Naive thymus-derived CD4-positive, alpha-beta T cell (primary cell): ENCODE measurements around the gene APPL2. TPM values are rescaled to one million over a fixed set of nuclear protein-coding genes. Genes with fewer than 3 reads are reported as not detected.

Experiments used
- ATAC-seq: fragments of 150-1000 bp; cut with Tn5 transposase; 2 replicates; pipeline ENCODE4 v1.10.0; 2021; ENCODE audit warnings: mild to moderate bottlenecking, moderate library complexity
- CTCF ChIA-PET: fragments of 350-600 bp; sonication (Branson Sonifier 250); formaldehyde crosslinking; loops from one replicate; lab custom pipeline; 2021; ENCODE audit warnings: antibody characterized with exemption; lab: Charles Lee
- POLR2A ChIA-PET: fragments of 350-600 bp; sonication (Branson Sonifier 250); formaldehyde crosslinking; loops from one replicate; lab custom pipeline; 2021; ENCODE audit warnings: antibody characterized with exemption, inconsistent platforms; lab: Charles Lee
- DNase-seq, 9 donors: peaks; one replicate each; pipeline versions ENCODE4 v3.0.0 to v3.0.0-alpha.2; 2020 to 2022; ENCODE audit warnings: mixed read lengths in 1 of 9
- H3K27ac ChIP-seq: one replicate; pipeline ENCODE4 v1.7.0; 2013; ENCODE audit warnings: mild to moderate bottlenecking, low read depth, low read length, moderate library complexity
- H3K27me3 ChIP-seq, 2 donors: one replicate each; pipeline ENCODE4 v1.7.0; 2013; ENCODE audit warnings: low read length in 2 of 2, mild to moderate bottlenecking in 2 of 2, moderate library complexity in 2 of 2; ENCODE audit not compliant: control insufficient read depth in 2 of 2, insufficient read depth in 2 of 2
- H3K36me3 ChIP-seq, 3 experiments: 1 replicate in 2 of 3; 2 replicates in 1 of 3; pipeline ENCODE4 v1.7.0; 2013; ENCODE audit warnings: low read length in 3 of 3, mild to moderate bottlenecking in 3 of 3, moderate library complexity in 1 of 3; ENCODE audit not compliant: insufficient read depth in 3 of 3, control insufficient read depth in 2 of 3
- H3K4me1 ChIP-seq, 2 donors: one replicate each; pipeline ENCODE4 v1.7.0; 2013; ENCODE audit warnings: low read length in 2 of 2, mild to moderate bottlenecking in 2 of 2, moderate library complexity in 1 of 2; ENCODE audit not compliant: control insufficient read depth in 2 of 2, insufficient read depth in 2 of 2
- H3K4me3 ChIP-seq: 2 replicates; pipeline ENCODE4 v1.7.0; 2013; ENCODE audit warnings: mild to moderate bottlenecking, low read length
- H3K9me3 ChIP-seq, 3 experiments: 1 replicate in 2 of 3; 2 replicates in 1 of 3; pipeline ENCODE4 v1.7.0; 2013; ENCODE audit warnings: low read length in 3 of 3; ENCODE audit not compliant: control insufficient read depth in 2 of 3
- H3K27ac Mint-ChIP-seq, 9 donors: one replicate each; pipeline ENCODE4 v1.8.0; 2020 to 2022; ENCODE audit warnings: mixed read lengths in 9 of 9, mild to moderate bottlenecking in 8 of 9, moderate library complexity in 5 of 9, inconsistent platforms in 2 of 9
- H3K27me3 Mint-ChIP-seq, 5 donors: one replicate each; pipeline ENCODE4 v1.8.0; 2021 to 2022; ENCODE audit warnings: mixed read lengths in 5 of 5, mild to moderate bottlenecking in 1 of 5
- H3K36me3 Mint-ChIP-seq, 5 donors: one replicate each; pipeline ENCODE4 v1.8.0; 2020 to 2022; ENCODE audit warnings: mixed read lengths in 5 of 5, mild to moderate bottlenecking in 3 of 5, inconsistent platforms in 1 of 5
- H3K4me1 Mint-ChIP-seq, 7 donors: one replicate each; pipeline ENCODE4 v1.8.0; 2020 to 2022; ENCODE audit warnings: mixed read lengths in 7 of 7, mild to moderate bottlenecking in 3 of 7, inconsistent platforms in 1 of 7
- H3K4me3 Mint-ChIP-seq, 10 donors: one replicate each; pipeline ENCODE4 v1.8.0; 2020 to 2022; ENCODE audit warnings: mild to moderate bottlenecking in 10 of 10, mixed read lengths in 10 of 10, moderate library complexity in 6 of 10, inconsistent platforms in 2 of 10
- H3K9me3 Mint-ChIP-seq, 11 donors: one replicate each; pipeline ENCODE4 v1.8.0; 2020 to 2022; ENCODE audit warnings: mixed read lengths in 11 of 11, mild to moderate bottlenecking in 4 of 11, inconsistent platforms in 1 of 11, moderate library complexity in 1 of 11
- intact Hi-C, 2 donors: fragments of 100-400 bp; cut with micrococcal nuclease; formaldehyde crosslinking; loops; one replicate each; pipeline ENCODE4 v1.15.1; 2023
- polyA plus RNA-seq, 2 donors: library from polyadenylated mRNA; unstranded; fragments of 300-500 nt; fragmentation: Illumina TruSeq; gene quantifications; one replicate each; pipeline ENCODE4 v1.2.3, GENCODE V29; 2021
- total RNA-seq, 6 experiments: library from RNA in 5 of 6; stranded (reverse) in 5 of 6; gene quantifications; 1 replicate in 5 of 6; 2 replicates in 1 of 6; pipeline ENCODE4 v1.2.3 and lab custom pipeline; 2021 to 2026

Gene APPL2
- total and polyA plus RNA-seq, 7 experiments from 2014 or later: 10.1 to 74.5 (median 39.8) TPM

DNA sequence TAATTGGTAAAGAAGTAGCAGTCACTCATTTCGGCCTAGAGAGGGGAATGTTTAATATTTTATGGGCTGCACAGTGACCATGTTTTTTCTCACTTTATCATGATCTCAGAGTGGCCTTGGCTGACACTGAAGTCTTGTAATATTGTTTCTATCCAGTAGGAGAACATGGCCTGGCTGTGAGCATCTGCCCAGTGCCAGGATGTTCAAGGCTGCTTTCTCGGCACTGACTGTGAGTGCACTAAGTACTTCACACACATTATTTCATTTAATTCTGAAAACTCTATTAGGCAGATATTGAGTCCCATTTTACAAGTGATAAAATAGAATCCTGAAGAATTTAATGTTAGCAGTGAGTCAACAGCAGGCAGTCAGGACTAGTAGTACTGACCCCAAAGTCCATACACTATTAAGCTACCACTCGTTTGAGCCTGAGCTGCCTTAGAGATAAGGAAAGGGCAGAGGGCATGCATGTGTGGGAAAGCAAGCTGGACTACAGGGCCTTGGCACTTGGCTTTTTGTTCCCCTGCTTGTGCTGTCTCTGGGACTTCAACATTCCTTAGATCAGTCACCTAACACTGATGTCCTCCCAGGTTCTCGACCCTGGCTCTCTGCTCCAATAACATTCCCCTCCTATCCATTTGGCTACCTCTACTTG is 42.2 kb upstream of the APPL2 start:
- peaks cover 0 to 1% (median 0%) of the 10 kb centered on the region in 5 donors for H3K36me3 Mint-ChIP-seq
- H3K27me3 ChIP-seq: no peaks in the 10 kb centered on the region
- intact Hi-C loops: loop anchor here in 1 of 2 donors (5.0 kb wide), 1 partner anchor 54 kb away; the partner anchor contains the start of gene C12orf75
- no peaks in the 10 kb centered on the region for H3K4me1 ChIP-seq
- ATAC-seq (no peak), DNase-seq (no peak)
- peaks cover 0 to 6% (median 0%) of the 10 kb centered on the region in 7 donors for H3K4me1 Mint-ChIP-seq
- ChIA-PET CTCF (no interaction called here), POLR2A (no interaction called here)
- no peak overlapping the region for H3K27ac Mint-ChIP-seq
- no peaks in the 10 kb centered on the region for H3K36me3 ChIP-seq
- no peak overlapping the region for H3K27ac ChIP-seq
- peaks cover 0 to 3% (median 0%) of the 10 kb centered on the region in 5 donors for H3K27me3 Mint-ChIP-seq
- H3K9me3 ChIP-seq: no peaks in the 10 kb centered on the region
- no peak overlapping the region for H3K4me3 ChIP-seq
- no peak overlapping the region for H3K4me3 Mint-ChIP-seq
- peaks cover 0 to 2% (median 0%) of the 10 kb centered on the region in 11 donors for H3K9me3 Mint-ChIP-seq

DNA sequence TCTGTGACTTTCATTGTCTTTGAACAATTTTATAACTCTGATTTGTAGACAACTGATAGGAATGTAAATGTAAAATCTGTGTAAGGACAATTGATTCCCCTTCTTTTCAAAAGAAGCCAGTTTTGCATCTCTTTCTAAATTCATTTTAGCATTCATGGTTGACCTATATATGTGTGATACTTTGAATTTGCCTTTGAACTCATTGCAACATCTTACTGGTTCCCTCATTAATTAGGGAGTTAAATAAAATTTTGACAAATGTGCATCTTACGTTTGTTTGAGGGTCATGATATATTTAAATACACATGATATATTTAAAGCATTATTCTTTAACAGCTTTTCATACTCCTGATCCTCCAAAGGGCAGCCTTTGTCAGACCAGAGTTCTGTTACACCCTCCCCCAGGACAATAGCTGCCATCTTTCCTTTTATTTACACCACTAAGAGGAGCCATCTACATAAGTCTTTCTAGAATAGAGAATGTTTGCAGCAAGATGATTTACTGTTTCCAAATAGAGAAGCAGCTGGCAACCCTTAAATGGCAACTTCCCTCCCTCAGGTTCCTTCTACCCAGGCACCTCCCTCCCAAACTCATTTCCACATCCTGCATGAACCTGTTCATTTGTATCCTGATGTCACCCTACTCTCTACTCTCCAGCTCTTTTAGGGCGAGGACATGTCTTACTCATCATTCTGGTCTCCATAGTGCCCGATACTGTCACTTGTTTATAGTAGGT is 40.2 kb upstream of the APPL2 start:
- H3K36me3 ChIP-seq: no peaks in the 10 kb centered on the region
- no peaks in the 10 kb centered on the region for H3K9me3 ChIP-seq
- ChIA-PET CTCF (interaction anchor here (0.6 kb wide), 1 partner anchor 106 kb away, joined by 3 read pairs; no protein-coding TSS in a partner anchor), POLR2A (no interaction called here)
- no peaks in the 10 kb centered on the region for H3K4me1 ChIP-seq
- H3K36me3 Mint-ChIP-seq: peaks cover 0 to 1% (median 0%) of the 10 kb centered on the region in 5 donors
- ATAC-seq (peak; percentile 18), DNase-seq (no peak)
- no peak overlapping the region for H3K4me3 Mint-ChIP-seq
- no peaks in the 10 kb centered on the region for H3K27me3 ChIP-seq
- H3K27ac Mint-ChIP-seq: no peak overlapping the region
- H3K9me3 Mint-ChIP-seq: peaks cover 0 to 3% (median 0%) of the 10 kb centered on the region in 11 donors
- intact Hi-C loops: loop anchor here in 1 of 2 donors (5.0 kb wide), 1 partner anchor 56 kb away; the partner anchor contains the start of gene C12orf75
- H3K4me3 ChIP-seq: no peak overlapping the region
- H3K27me3 Mint-ChIP-seq: peaks cover 0 to 8% (median 0%) of the 10 kb centered on the region in 5 donors
- peaks cover 0 to 6% (median 0%) of the 10 kb centered on the region in 7 donors for H3K4me1 Mint-ChIP-seq
- no peak overlapping the region for H3K27ac ChIP-seq

DNA sequence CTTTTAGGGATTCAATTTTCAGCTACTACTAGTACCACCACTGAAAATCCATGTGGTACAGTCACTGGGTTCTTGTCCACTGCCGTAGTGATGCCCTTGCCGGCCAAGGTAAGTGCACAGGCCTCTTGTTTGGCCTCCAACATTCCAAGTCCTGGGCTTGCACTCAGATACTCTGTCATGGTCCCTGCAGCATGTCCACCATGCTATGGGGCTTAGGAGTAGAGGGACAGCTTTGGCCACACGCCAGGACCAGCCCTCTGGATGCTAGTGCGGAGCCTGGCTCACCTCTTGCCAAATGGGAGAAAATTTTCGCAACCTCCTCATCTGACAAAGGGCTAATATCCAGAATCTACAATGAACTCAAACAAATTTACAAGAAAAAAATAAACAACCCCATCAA is 38.6 kb upstream of the APPL2 start:
- Histone ChIP-seq H3K4me1 (no peaks in the 10 kb centered on the region), H3K27me3 (no peaks in the 10 kb centered on the region), H3K36me3 (no peaks in the 10 kb centered on the region), H3K27ac (no peak overlapping the region), H3K4me3 (no peak overlapping the region), H3K9me3 (no peaks in the 10 kb centered on the region)
- Mint-ChIP-seq H3K27ac (no peak overlapping the region), H3K9me3 (peaks cover 0 to 3% (median 0%) of the 10 kb centered on the region in 11 donors), H3K4me1 (peaks cover 0 to 6% (median 0%) of the 10 kb centered on the region in 7 donors), H3K27me3 (peaks cover 0 to 12% (median 0%) of the 10 kb centered on the region in 5 donors), H3K36me3 (peaks cover 0 to 1% (median 0%) of the 10 kb centered on the region in 5 donors), H3K4me3 (no peak overlapping the region)
- intact Hi-C loops: no loop called here
- ChIA-PET CTCF (interaction anchor here (0.6 kb wide), 1 partner anchor 1175 kb away, joined by 4 read pairs; no protein-coding TSS in a partner anchor), POLR2A (no interaction called here)
- DNase-seq: no peak
- no peak for ATAC-seq

DNA sequence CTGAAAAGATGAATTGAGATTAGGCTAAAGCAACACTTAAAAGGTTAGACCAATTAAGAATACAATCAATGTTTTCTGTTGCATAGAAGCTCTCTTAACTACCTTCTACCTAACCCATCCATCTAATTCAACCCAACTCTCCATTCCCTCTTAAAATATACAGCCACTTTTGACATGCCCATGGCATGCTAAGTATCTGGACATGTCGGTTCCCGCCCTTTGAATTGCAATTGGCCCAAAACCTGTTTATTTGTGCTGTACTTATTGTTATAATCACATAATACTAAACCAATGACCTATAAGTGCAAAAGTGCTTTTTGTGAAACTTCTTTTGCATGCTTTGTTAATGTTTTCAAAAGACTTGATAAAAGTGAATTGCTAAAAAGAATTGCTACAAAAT is 37.6 kb upstream of the APPL2 start:
- CTCF ChIA-PET: interaction anchor here (1.0 kb wide), 1 partner anchor 11 kb away, joined by 4 read pairs; no protein-coding TSS in a partner anchor
- ATAC-seq: no peak

DNA sequence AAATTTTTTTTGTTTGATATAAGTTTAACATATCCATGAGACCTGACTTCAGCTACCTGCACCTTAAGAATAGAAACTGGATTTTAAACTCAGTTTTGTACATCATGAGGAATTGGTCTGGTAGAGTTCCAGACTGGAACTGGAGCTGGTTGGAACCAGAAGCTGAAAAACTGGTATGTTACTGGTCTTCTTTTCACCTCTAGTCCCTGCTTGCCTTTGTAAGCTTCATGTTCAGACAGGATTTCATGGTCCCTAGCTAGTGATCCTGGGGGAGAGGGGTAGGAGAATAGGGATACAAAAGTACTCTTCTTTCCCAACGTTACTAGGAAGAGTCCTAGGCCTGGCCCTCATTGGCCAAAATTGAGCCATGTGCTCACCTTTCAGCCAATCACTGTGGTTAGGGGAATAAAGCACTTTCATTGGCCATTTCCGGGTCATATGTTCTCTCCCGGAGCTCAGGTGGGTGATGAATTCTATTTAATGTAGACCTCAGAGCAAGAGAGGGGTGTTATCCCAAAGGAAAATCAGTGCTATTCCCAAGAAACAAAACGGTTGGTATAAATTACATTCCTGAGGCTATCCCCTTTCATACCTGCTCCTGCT is 36.9 kb upstream of the APPL2 start:
- POLR2A ChIA-PET: no interaction called here
- H3K4me3 ChIP-seq: no peak overlapping the region
- no peaks in the 10 kb centered on the region for H3K36me3 ChIP-seq
- peaks cover 0 to 3% (median 0%) of the 10 kb centered on the region in 11 donors for H3K9me3 Mint-ChIP-seq
- H3K27ac Mint-ChIP-seq: no peak overlapping the region
- no peak overlapping the region for H3K4me3 Mint-ChIP-seq
- H3K27me3 ChIP-seq: no peaks in the 10 kb centered on the region
- H3K4me1 ChIP-seq: no peaks in the 10 kb centered on the region
- DNase-seq (no peak), ATAC-seq (no peak)
- intact Hi-C loops: no loop called here
- peaks cover 0 to 6% (median 0%) of the 10 kb centered on the region in 7 donors for H3K4me1 Mint-ChIP-seq
- H3K9me3 ChIP-seq: no peaks in the 10 kb centered on the region
- no peak overlapping the region for H3K27ac ChIP-seq
- CTCF ChIA-PET: interaction anchor here (1.0 kb wide), 1 partner anchor 12 kb away, joined by 4 read pairs; no protein-coding TSS in a partner anchor
- peaks cover 0 to 1% (median 0%) of the 10 kb centered on the region in 5 donors for H3K36me3 Mint-ChIP-seq
- H3K27me3 Mint-ChIP-seq: peaks cover 0 to 20% (median 0%) of the 10 kb centered on the region in 5 donors

More for the DNA sequence above, 37.6 kb upstream of the APPL2 start:
- POLR2A ChIA-PET: no interaction called here
- Mint-ChIP-seq H3K4me1 (peaks cover 0 to 6% (median 0%) of the 10 kb centered on the region in 7 donors), H3K27me3 (peaks cover 0 to 20% (median 0%) of the 10 kb centered on the region in 5 donors), H3K27ac (no peak overlapping the region), H3K36me3 (peaks cover 0 to 1% (median 0%) of the 10 kb centered on the region in 5 donors), H3K4me3 (no peak overlapping the region), H3K9me3 (peaks cover 0 to 3% (median 0%) of the 10 kb centered on the region in 11 donors)
- intact Hi-C loops: no loop called here
- Histone ChIP-seq H3K27me3 (no peaks in the 10 kb centered on the region), H3K27ac (no peak overlapping the region), H3K4me3 (no peak overlapping the region), H3K9me3 (no peaks in the 10 kb centered on the region), H3K36me3 (no peaks in the 10 kb centered on the region), H3K4me1 (no peaks in the 10 kb centered on the region)
- DNase-seq: no peak

DNA sequence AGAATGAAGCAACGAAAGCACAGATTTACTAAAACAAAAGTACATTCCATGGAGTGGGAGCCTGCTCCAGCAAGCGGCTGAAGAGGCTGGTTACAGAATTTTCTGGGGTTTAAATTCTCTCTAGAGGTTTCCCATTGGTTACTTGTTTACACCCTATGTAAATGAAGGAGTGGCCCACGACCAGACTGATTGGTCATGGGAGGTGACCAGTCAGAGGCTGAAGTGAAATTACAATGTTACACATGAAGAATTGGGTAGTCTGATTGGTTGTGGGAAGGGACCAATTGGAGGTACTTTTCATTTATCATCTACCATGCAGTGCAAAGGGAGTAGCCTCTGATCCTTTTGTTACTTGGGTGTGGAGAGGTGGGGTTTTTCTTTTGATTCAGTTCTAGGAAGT is 36.2 kb upstream of the APPL2 start:
- no peaks in the 10 kb centered on the region for H3K4me1 ChIP-seq
- CTCF ChIA-PET: no interaction called here
- H3K4me3 ChIP-seq: no peak overlapping the region
- H3K27me3 Mint-ChIP-seq: peaks cover 0 to 20% (median 0%) of the 10 kb centered on the region in 5 donors
- H3K27ac ChIP-seq: no peak overlapping the region
- H3K9me3 ChIP-seq: no peaks in the 10 kb centered on the region
- peak overlapping the region in 1 of 10 donors; percentile 5 for H3K4me3 Mint-ChIP-seq
- peaks cover 0 to 6% (median 0%) of the 10 kb centered on the region in 7 donors for H3K4me1 Mint-ChIP-seq
- no peak for DNase-seq
- peaks cover 0 to 1% (median 0%) of the 10 kb centered on the region in 5 donors for H3K36me3 Mint-ChIP-seq
- no peaks in the 10 kb centered on the region for H3K36me3 ChIP-seq
- intact Hi-C loops: no loop called here
- POLR2A ChIA-PET: no interaction called here
- no peaks in the 10 kb centered on the region for H3K27me3 ChIP-seq
- ATAC-seq: no peak
- peaks cover 0 to 3% (median 0%) of the 10 kb centered on the region in 11 donors for H3K9me3 Mint-ChIP-seq
- H3K27ac Mint-ChIP-seq: no peak overlapping the region
